ENCODE measurements around the gene JSRP1.

JSRP1 gene

GRCh38 chr19:2225415-2226050 is 30.7 kb downstream of the JSRP1 start:
- no peak overlapping the region for H3K4me3 ChIP-seq (ENCODE audit: severe bottlenecking)
- no peaks in the 10 kb centered on the region for H3K27me3 ChIP-seq (ENCODE audit: insufficient read depth, poor library complexity, severe bottlenecking)
- no peaks in the 10 kb centered on the region for H3K4me1 ChIP-seq (ENCODE audit: insufficient read depth, poor library complexity, severe bottlenecking)
- H3K36me3 ChIP-seq (ENCODE audit: low read depth), result peaks cover 48% of the 10 kb centered on the region
- H3K9me3 ChIP-seq (ENCODE audit: severe bottlenecking), result no peaks in the 10 kb centered on the region
- DNase-seq (ENCODE audit: low spot score) (no peak), ATAC-seq (ENCODE audit: low read depth) (no peak)
- TF ChIP-seq, protein P1, sequence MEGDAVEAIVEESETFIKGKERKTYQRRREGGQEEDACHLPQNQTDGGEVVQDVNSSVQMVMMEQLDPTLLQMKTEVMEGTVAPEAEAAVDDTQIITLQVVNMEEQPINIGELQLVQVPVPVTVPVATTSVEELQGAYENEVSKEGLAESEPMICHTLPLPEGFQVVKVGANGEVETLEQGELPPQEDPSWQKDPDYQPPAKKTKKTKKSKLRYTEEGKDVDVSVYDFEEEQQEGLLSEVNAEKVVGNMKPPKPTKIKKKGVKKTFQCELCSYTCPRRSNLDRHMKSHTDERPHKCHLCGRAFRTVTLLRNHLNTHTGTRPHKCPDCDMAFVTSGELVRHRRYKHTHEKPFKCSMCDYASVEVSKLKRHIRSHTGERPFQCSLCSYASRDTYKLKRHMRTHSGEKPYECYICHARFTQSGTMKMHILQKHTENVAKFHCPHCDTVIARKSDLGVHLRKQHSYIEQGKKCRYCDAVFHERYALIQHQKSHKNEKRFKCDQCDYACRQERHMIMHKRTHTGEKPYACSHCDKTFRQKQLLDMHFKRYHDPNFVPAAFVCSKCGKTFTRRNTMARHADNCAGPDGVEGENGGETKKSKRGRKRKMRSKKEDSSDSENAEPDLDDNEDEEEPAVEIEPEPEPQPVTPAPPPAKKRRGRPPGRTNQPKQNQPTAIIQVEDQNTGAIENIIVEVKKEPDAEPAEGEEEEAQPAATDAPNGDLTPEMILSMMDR (IDR thresholded peaks at IDR 0.05; ENCODE audit: poor library complexity, severe bottlenecking), result no peak
- H3K27ac ChIP-seq (ENCODE audit: poor library complexity, severe bottlenecking), result no peak overlapping the region

GRCh38 chr19:2224754-2225349 is 31.4 kb downstream of the JSRP1 start:
- Histone ChIP-seq H3K27ac (ENCODE audit: poor library complexity, severe bottlenecking) (no peak overlapping the region), H3K4me3 (ENCODE audit: severe bottlenecking) (no peak overlapping the region), H3K27me3 (ENCODE audit: insufficient read depth, poor library complexity, severe bottlenecking) (no peaks in the 10 kb centered on the region), H3K4me1 (ENCODE audit: insufficient read depth, poor library complexity, severe bottlenecking) (no peaks in the 10 kb centered on the region), H3K9me3 (ENCODE audit: severe bottlenecking) (no peaks in the 10 kb centered on the region), H3K36me3 (ENCODE audit: low read depth) (peaks cover 47% of the 10 kb centered on the region)
- DNase-seq (ENCODE audit: low spot score) (no peak), ATAC-seq (ENCODE audit: low read depth) (no peak)
- TF ChIP-seq, protein P1 (IDR thresholded peaks at IDR 0.05; ENCODE audit: poor library complexity, severe bottlenecking), result no peak

GRCh38 chr19:2223959-2224358 is 32.3 kb downstream of the JSRP1 start:
- TF ChIP-seq, protein P1 (IDR thresholded peaks at IDR 0.05; ENCODE audit: poor library complexity, severe bottlenecking), result no peak
- no peak overlapping the region for H3K27ac ChIP-seq (ENCODE audit: poor library complexity, severe bottlenecking)
- ATAC-seq (ENCODE audit: low read depth), result no peak

DNA sequence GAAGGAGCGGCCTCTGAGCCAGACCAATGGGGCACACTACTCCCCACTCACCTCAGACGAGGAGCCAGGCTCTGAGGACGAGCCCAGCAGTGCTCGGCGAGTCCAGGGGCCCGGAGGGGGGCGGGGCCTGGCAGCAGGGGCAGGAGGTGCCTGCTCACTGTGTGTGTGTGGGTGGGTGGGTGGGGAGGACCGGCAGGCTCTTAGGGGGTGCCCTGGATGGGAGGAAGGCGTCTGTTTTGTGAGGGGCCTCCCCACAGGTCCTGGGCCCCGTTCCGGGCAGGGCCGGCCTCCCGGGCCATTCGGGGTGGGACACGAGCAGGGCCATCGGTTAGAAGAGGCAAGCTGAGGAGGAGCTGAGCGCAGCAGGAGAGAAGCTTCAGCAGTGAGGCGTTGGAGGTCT is 32.8 kb downstream of the JSRP1 start:
- no peak for ATAC-seq (ENCODE audit: low read depth)
- no peaks in the 10 kb centered on the region for H3K4me1 ChIP-seq (ENCODE audit: insufficient read depth, poor library complexity, severe bottlenecking)
- no peak for DNase-seq (ENCODE audit: low spot score)
- no peak overlapping the region for H3K4me3 ChIP-seq (ENCODE audit: severe bottlenecking)
- H3K9me3 ChIP-seq (ENCODE audit: severe bottlenecking), result no peaks in the 10 kb centered on the region
- H3K27ac ChIP-seq (ENCODE audit: poor library complexity, severe bottlenecking), result no peak overlapping the region
- TF ChIP-seq, protein P1 (IDR thresholded peaks at IDR 0.05; ENCODE audit: poor library complexity, severe bottlenecking), result no peak
- no peaks in the 10 kb centered on the region for H3K27me3 ChIP-seq (ENCODE audit: insufficient read depth, poor library complexity, severe bottlenecking)
- peaks cover 46% of the 10 kb centered on the region for H3K36me3 ChIP-seq (ENCODE audit: low read depth)

More at GRCh38 chr19:2223959-2224358, 32.3 kb downstream of the JSRP1 start:
- Histone ChIP-seq H3K36me3 (ENCODE audit: low read depth) (peaks cover 45% of the 10 kb centered on the region), H3K27me3 (ENCODE audit: insufficient read depth, poor library complexity, severe bottlenecking) (no peaks in the 10 kb centered on the region), H3K4me3 (ENCODE audit: severe bottlenecking) (no peak overlapping the region), H3K9me3 (ENCODE audit: severe bottlenecking) (no peaks in the 10 kb centered on the region), H3K4me1 (ENCODE audit: insufficient read depth, poor library complexity, severe bottlenecking) (no peaks in the 10 kb centered on the region)
- no peak for DNase-seq (ENCODE audit: low spot score)

DNA sequence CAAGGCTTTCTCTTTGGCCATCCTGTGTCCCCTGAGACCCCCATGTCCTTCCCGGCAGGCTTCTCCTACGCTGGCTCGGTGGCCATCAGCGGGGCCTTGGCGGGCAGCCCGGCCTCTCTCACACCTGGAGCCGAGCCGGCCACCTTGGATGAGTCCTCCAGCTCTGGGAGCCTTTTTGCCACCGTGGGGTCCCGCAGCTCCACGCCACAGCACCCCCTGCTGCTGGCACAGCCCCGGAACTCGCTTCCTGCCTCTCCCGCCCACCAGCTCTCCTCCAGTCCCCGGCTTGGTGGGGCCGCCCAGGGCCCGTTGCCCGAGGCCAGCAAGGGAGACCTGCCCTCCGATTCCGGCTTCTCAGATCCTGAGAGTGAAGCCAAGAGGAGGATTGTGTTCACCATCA is 34.3 kb downstream of the JSRP1 start:
- no peaks in the 10 kb centered on the region for H3K27me3 ChIP-seq (ENCODE audit: insufficient read depth, poor library complexity, severe bottlenecking)
- ATAC-seq (ENCODE audit: low read depth), result no peak
- no peaks in the 10 kb centered on the region for H3K4me1 ChIP-seq (ENCODE audit: insufficient read depth, poor library complexity, severe bottlenecking)
- TF ChIP-seq, protein P1 (IDR thresholded peaks at IDR 0.05; ENCODE audit: poor library complexity, severe bottlenecking), result no peak
- no peak for DNase-seq (ENCODE audit: low spot score)
- no peak overlapping the region for H3K27ac ChIP-seq (ENCODE audit: poor library complexity, severe bottlenecking)
- peaks cover 51% of the 10 kb centered on the region for H3K36me3 ChIP-seq (ENCODE audit: low read depth)
- H3K9me3 ChIP-seq (ENCODE audit: severe bottlenecking), result no peaks in the 10 kb centered on the region
- H3K4me3 ChIP-seq (ENCODE audit: severe bottlenecking), result no peak overlapping the region

Data from RWPE2 (cell line).